HG03045 (cell line): Measurements from ENCODE around the gene APOC3.

Experiments
- ATAC-seq: cut with Tn5 transposase; IDR thresholded peaks from one replicate; pipeline ENCODE4 v1.9.1; 2021; ENCODE audit warnings: mild to moderate bottlenecking, moderate library complexity; ENCODE audit not compliant: unreplicated experiment

Gene APOC3

DNA sequence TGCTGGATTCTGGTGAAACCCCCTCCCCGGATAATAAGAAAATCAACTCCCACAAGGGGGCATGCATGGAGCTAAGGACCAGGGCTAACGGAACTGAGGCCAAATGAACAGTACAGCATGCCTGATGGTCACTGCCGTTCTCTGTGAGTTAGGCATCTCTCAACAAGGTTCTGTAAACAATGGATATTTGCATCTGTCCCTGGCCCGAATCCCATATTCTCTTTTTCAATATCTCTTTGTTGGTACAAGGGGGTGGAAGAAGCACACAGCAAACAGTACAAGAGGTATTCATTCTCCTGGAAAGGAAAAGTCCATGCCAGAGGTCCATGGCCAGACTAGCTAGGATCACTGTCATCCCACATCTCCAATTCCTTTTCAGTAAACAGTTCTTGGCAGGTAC lies 39.9 kb downstream of the APOC3 start:
- no peak for ATAC-seq

GRCh38 chr11:116870054-116870453 lies 40.3 kb downstream of the APOC3 start:
- no peak for ATAC-seq

GRCh38 chr11:116871248-116871647 lies 41.5 kb downstream of the APOC3 start:
- no peak for ATAC-seq

DNA sequence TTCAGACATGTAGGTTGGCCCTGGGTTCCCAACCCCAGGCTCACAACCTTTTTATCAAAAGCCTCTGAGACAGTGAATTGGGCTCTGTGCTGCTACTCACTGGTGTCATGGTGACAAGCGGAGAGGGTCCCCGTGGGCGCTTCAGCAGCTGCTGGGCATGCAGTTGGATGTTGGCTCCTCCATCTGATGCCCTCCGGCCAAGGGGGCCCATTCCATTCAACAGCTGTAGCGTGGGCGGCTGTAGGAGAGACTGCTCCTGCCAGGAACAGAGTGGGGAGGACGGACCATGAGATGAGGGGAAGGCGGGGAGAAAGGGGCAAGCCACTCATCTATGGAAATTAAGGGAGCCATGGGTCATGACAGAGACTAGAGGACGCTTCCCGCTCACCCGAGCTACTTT lies 43.7 kb downstream of the APOC3 start:
- no peak for ATAC-seq

DNA sequence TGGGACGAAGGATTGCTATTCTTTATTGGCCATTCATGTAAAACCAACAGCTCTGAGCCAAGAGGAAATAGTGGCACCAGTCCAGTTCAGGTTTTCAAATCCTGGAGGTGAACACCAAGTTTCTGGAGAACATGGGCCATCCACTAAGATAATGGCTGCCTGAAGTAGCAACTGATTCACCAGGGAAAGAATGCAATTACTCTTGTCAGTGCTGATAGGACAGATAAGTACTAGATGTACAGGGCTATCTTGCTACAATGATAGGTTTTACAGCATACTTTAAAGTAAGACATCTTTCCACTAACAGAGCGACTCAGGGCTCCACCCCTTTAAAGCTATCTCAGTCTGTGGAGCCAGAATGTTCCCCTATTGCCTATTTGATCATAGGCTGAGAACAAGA lies 44.5 kb downstream of the APOC3 start:
- ATAC-seq, result no peak

DNA sequence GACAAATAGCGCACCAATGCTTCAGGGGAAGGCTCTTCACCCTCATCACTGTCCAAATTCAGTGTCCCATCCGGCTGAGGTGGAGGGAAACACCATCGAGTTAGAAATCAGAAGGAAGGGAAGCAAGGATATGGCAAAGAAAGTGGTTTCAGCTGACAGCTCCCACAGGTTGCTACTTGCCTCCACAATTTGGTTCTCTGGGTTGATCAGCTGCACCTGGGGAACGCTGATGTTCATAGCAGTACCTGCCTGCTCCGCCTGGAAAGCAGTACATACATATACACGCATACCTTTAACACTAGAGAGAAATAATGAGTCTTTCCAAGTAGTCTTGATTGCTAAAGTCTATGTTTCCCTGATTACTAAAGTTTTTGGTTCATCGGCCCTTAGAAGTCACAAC lies 45.5 kb downstream of the APOC3 start:
- ATAC-seq, result no peak

GRCh38 chr11:116876656-116877055 lies 46.9 kb downstream of the APOC3 start:
- no peak for ATAC-seq

GRCh38 chr11:116879800-116880625 lies 50.3 kb downstream of the APOC3 start:
- ATAC-seq, result no peak

DNA sequence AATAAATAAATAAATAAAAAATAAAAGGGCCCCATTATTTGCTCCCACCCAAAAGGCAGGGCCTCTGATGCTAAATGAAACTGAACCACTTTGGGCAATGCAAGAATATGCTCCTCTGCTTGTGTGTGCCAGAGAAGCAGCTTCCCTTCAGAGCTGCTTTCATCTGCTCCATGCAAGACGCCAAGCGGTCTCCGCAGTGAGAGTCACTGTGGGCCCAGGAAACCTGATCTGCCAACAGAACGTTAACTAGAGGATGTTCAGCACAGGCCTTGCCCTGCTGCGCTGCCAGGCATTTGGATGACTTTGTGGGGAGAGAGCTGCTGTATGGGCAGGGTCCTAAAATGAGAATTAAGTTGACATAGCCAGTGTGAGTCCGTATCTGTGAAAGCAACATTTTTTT lies 51.4 kb downstream of the APOC3 start:
- ATAC-seq, result no peak

GRCh38 chr11:116882386-116882785 lies 52.7 kb downstream of the APOC3 start:
- ATAC-seq, result no peak
